ENCODE data around the gene SMG6. TPM values are rescaled to one million over a fixed set of nuclear protein-coding genes. Genes with fewer than 3 reads are reported as not detected.

The SMG6 gene
- total and polyA plus RNA-seq, 2 donors (not counting 3 experiments of a cell fraction or from before 2014, with no cell fraction given): 40.1 to 42.2 TPM

DNA sequence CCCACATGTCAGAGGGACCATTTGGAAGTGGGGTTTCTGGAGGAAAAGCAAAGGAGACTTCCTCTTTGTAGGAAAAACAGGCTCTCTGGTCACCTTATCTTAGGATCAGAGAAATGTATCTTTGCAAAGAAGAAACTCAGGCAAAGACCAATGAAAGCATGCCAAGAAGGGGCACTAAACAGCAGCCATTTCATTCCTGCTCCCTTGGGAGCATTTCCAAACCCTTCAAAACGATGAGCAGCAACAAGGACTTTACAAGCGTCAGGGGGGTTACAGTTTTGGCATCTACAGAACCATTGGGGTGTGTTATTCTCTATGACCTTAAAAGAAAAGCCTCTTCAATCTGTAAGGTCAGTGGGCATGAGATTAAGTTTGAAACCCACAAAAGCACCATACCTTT, 122.8 kb downstream of the SMG6 start:
- no peak overlapping the region for H3K4me2 ChIP-seq (ENCODE audit: insufficient read depth, low read length)
- intact Hi-C loops (cut with micrococcal nuclease): no loop called here
- H3K9me3 ChIP-seq (replicated peaks; ENCODE audit: control insufficient read depth, insufficient read depth, low read length): no peaks in the 10 kb centered on the region
- peaks cover 0 to 2% of the 10 kb centered on the region in 2 experiments for H3K36me3 ChIP-seq (ENCODE audit: control insufficient read depth in 2 of 2, extremely low read depth in 1 of 2, insufficient read depth in 2 of 2, low read length in 2 of 2)
- CTCF ChIA-PET: interaction anchor here (0.9 to 1.6 kb wide), 6 partner anchors 9 to 86 kb away, joined by 3 to 10 read pairs (median 4); no protein-coding TSS in a partner anchor
- DNase-seq (ENCODE audit: low read depth, low spot score) (no peak), FAIRE-seq (no peak)
- no peak overlapping the region for H2AFZ ChIP-seq (ENCODE audit: low read depth, low read length)
- H3K27me3 ChIP-seq (ENCODE audit: control insufficient read depth in 2 of 2, insufficient read depth in 2 of 2, low read length in 2 of 2): no peaks in the 10 kb centered on the region
- BruUV-seq (replicated peaks): TSS peak; percentile 23
- dilution Hi-C loops (cut with MboI; ENCODE audit: extremely low pct_ligation_motif_present, low sequenced_read_pairs): no loop called here
- no peaks in the 10 kb centered on the region for H3K9me1 ChIP-seq (replicated peaks; ENCODE audit: control insufficient read depth, extremely low read depth, insufficient read depth, low read length)
- no peaks in the 10 kb centered on the region for H4K20me1 ChIP-seq (replicated peaks; ENCODE audit: control insufficient read depth, extremely low read depth, insufficient read depth, low read length)
- no peak overlapping the region for H3K4me3 ChIP-seq (replicated peaks in 1 of 3; ENCODE audit: insufficient read depth in 1 of 3, low read depth in 1 of 3, low read length in 3 of 3)
- H3K4me1 ChIP-seq (ENCODE audit: control insufficient read depth, extremely low read depth, insufficient read depth, low read length): peaks cover 67% of the 10 kb centered on the region
- TF ChIP-seq, protein P1, sequence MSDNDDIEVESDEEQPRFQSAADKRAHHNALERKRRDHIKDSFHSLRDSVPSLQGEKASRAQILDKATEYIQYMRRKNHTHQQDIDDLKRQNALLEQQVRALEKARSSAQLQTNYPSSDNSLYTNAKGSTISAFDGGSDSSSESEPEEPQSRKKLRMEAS (IDR thresholded peaks at IDR 0.05; ENCODE audit: insufficient read depth, insufficient read length): no peak
- TF ChIP-seq JUN (IDR thresholded peaks at IDR 0.05; ENCODE audit: borderline replicate concordance, insufficient read depth, insufficient read length, low read depth) (no peak), POLR2AphosphoS5 (IDR thresholded peaks at IDR 0.05; ENCODE audit: insufficient read depth, low read depth, low read length) (no peak), EZH2 (IDR thresholded peaks at IDR 0.05; ENCODE audit: borderline replicate concordance, low read depth, low read length, severe bottlenecking) (no peak), GATA2 (IDR thresholded peaks at IDR 0.05; ENCODE audit: insufficient read depth, insufficient read length, low read depth, low read length) (no peak), POLR2A (IDR thresholded peaks at IDR 0.05; ENCODE audit: low read depth, low read length) (no peak), MYC (IDR thresholded peaks at IDR 0.05; ENCODE audit: low read depth, low read length) (no peak), FOS (IDR thresholded peaks at IDR 0.05; ENCODE audit: borderline replicate concordance, insufficient read depth, low read length) (no peak)
- TF ChIP-seq, protein P2, sequence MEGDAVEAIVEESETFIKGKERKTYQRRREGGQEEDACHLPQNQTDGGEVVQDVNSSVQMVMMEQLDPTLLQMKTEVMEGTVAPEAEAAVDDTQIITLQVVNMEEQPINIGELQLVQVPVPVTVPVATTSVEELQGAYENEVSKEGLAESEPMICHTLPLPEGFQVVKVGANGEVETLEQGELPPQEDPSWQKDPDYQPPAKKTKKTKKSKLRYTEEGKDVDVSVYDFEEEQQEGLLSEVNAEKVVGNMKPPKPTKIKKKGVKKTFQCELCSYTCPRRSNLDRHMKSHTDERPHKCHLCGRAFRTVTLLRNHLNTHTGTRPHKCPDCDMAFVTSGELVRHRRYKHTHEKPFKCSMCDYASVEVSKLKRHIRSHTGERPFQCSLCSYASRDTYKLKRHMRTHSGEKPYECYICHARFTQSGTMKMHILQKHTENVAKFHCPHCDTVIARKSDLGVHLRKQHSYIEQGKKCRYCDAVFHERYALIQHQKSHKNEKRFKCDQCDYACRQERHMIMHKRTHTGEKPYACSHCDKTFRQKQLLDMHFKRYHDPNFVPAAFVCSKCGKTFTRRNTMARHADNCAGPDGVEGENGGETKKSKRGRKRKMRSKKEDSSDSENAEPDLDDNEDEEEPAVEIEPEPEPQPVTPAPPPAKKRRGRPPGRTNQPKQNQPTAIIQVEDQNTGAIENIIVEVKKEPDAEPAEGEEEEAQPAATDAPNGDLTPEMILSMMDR (IDR thresholded peaks at IDR 0.05; ENCODE audit: extremely low read depth in 1 of 2, insufficient read depth in 1 of 2, low read depth in 1 of 2, low read length in 2 of 2): no peak
- H3K27ac ChIP-seq (ENCODE audit: insufficient read depth, low read depth, low read length): peak overlapping the region; percentile 94
- H3K9ac ChIP-seq (replicated peaks; ENCODE audit: extremely low read depth, insufficient read depth, low read length): peak overlapping the region; percentile 53
- POLR2A ChIA-PET: no interaction called here
- H3K79me2 ChIP-seq (ENCODE audit: control insufficient read depth, insufficient read depth, low read length): no peaks in the 10 kb centered on the region
